ENCODE measurements around the gene NEGR1.

NEGR1 gene

GRCh38 chr1:71660411-71660810 lies 621.9 kb downstream of the NEGR1 start:
- no peak for DNase-seq

GRCh38 chr1:71657891-71658679 lies 624.3 kb downstream of the NEGR1 start:
- DNase-seq, result peak; percentile 77

GRCh38 chr1:71656902-71657301 lies 625.4 kb downstream of the NEGR1 start:
- no peak for DNase-seq

GRCh38 chr1:71655604-71656003 lies 626.7 kb downstream of the NEGR1 start:
- DNase-seq, result no peak

- DNase-seq, result no peak
Measured at GRCh38 chr1:71653952-71654351, 628.4 kb downstream of the NEGR1 start.

GRCh38 chr1:71651214-71651613 lies 631.1 kb downstream of the NEGR1 start:
- DNase-seq, result no peak

GRCh38 chr1:71650119-71650518 lies 632.2 kb downstream of the NEGR1 start:
- DNase-seq, result no peak

- DNase-seq, result no peak
Measured at GRCh38 chr1:71649608-71650007, 632.7 kb downstream of the NEGR1 start.

GRCh38 chr1:71647513-71648300 lies 634.6 kb downstream of the NEGR1 start:
- DNase-seq, result no peak

GRCh38 chr1:71645015-71645414 lies 637.3 kb downstream of the NEGR1 start:
- no peak for DNase-seq

- DNase-seq, result no peak
Measured at GRCh38 chr1:71641903-71642302, 640.4 kb downstream of the NEGR1 start.

GRCh38 chr1:71640998-71641397 lies 641.3 kb downstream of the NEGR1 start:
- peak; percentile 87 for DNase-seq

GRCh38 chr1:71640116-71640515 lies 642.2 kb downstream of the NEGR1 start:
- no peak for DNase-seq

- DNase-seq, result no peak
Measured at GRCh38 chr1:71638081-71638766, 644.1 kb downstream of the NEGR1 start.

- no peak for DNase-seq
Measured at GRCh38 chr1:71635568-71635967, 646.8 kb downstream of the NEGR1 start.

GRCh38 chr1:71634159-71634558 lies 648.2 kb downstream of the NEGR1 start:
- DNase-seq, result no peak

GRCh38 chr1:71630073-71630472 lies 652.3 kb downstream of the NEGR1 start:
- DNase-seq, result no peak

GRCh38 chr1:71625004-71625403 lies 657.3 kb downstream of the NEGR1 start:
- DNase-seq, result no peak

GRCh38 chr1:71623888-71624287 lies 658.5 kb downstream of the NEGR1 start:
- no peak for DNase-seq

- no peak for DNase-seq
Measured at GRCh38 chr1:71621785-71622184, 660.6 kb downstream of the NEGR1 start.

- no peak for DNase-seq
Measured at GRCh38 chr1:71618766-71619530, 663.4 kb downstream of the NEGR1 start.

- DNase-seq, result no peak
Measured at GRCh38 chr1:71618191-71618590, 664.1 kb downstream of the NEGR1 start.

- no peak for DNase-seq
Measured at GRCh38 chr1:71610476-71610875, 671.9 kb downstream of the NEGR1 start.

Measured in NCI-H1694 treated with DMSO at 0.1 percent for 48 hours (cell line).